GM18498 (cell line): ENCODE results near the gene PATJ.
"Not testable (repeated sequence)": the region's sequence is repeated elsewhere in the genome, so short reads cannot be mapped to it uniquely, and the experiment has no call there.

Experiments
- ATAC-seq: cut with Tn5 transposase; IDR thresholded peaks from one replicate; pipeline ENCODE4 v1.9.1; 2021; ENCODE audit warnings: mild to moderate bottlenecking, moderate library complexity; ENCODE audit not compliant: unreplicated experiment

PATJ gene

DNA sequence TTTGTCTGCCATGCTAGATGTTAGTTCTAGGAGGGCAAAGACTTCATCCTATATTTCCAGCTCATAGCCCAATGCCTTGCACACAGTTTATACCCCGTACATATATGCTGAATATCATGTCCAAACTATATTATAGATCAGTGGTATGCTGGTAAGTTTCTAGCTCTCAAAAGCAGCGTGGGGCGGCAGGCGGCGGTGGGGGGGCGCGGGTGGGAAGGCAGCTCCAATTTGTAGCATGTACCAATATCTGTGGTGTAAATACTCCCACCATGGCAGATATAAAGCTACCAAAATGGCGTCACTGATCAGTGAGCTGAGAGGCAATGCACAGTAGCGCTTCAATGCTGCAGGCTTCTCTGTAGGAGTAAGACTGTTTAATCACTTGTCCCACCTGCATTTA lies 77.1 kb downstream of the PATJ start:
- no peak for ATAC-seq

DNA sequence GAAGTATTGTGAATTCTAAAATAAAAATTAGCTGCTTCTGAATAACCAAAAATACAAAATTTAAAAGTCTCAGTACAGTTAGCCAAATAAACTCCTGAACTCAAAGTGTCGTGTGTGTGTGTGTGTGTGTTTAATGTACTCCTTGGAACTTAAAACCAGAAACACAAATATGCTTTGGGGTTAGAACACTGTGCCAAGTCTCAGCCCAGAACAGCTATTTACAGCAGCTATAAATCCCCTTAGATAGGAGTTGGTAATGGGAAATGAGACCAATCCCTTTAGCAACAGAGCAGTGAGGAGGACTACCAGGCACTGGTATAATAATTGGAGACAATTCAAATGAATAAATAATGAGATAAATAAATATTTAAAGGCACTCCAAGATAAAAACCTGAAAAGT lies 83.1 kb downstream of the PATJ start:
- no peak for ATAC-seq

DNA sequence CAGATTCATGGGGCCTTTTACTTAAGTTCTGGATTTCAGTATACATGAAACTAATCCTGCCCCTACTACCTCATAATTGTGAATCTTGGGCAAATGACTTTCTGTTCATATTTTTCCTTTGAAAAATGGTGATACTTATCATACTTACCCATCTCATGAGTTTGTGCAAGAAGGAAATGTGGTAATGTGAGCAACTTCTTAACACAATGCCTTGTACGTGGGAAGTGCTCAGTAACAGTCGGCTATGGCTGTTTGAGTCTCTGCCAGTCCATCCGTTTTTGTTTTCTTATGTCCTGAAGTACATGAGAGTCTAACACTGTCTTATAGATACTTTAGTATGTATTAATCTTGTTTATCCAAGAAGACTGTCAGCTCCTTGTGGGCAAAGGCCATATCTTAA lies 86.5 kb downstream of the PATJ start:
- no peak for ATAC-seq

DNA sequence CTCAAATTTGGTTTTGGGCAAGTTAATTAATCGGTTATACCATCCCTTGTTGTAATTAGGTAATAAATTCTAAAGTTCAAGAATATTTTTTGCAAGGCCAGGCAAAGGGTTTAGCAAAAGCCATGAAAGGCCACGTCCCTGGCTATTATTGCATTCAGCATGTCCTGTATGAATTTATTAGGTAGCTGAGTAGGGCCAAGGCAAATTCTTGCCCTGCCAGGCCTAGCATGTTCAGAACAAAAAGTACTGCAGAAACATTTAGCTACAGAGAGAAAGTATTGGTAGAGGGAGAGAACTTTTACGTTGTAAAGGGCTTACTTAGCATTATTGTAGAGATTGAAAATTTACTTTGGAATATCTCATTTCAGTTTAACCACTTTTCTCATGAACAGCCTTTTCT lies 94.4 kb downstream of the PATJ start:
- ATAC-seq = no peak

DNA sequence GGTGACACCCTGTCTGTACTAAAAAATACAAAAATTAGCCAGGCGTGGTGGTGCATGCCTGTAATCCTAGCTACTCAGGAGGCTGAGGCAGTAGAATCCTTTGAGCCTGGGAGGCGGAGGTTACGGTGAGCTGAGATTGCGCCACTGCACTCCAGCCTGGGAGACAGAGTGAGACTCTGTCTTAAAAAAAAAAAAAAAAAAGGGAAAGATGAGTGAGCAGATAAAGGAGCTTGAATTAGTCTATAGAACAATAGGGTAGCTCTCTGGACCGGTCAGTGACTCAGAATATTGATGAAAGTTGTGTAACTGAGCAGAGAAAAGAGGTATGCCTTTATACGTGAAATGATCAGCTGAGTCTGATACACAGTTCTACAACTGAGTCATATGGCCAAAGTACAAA lies 95.3 kb downstream of the PATJ start:
- ATAC-seq = not testable (repeated sequence)

DNA sequence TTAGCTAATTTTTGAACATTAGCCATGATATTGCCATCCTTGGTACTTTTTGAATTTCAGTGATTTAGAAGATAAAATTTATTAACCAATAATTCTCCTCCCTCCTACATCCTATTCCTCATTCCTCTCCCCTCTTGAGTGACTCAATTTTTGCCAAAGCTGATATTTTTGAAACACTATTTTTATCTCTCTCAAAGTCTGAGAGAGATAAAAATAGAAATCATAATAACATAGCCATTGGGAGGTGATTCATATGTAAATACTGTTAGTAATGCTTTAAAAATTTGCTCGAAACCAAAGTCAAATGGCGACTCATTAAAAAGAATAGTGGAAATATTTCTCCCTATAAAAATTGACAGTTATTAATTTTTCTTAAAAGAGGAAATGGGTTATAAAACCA lies 97.4 kb downstream of the PATJ start:
- ATAC-seq = no peak

DNA sequence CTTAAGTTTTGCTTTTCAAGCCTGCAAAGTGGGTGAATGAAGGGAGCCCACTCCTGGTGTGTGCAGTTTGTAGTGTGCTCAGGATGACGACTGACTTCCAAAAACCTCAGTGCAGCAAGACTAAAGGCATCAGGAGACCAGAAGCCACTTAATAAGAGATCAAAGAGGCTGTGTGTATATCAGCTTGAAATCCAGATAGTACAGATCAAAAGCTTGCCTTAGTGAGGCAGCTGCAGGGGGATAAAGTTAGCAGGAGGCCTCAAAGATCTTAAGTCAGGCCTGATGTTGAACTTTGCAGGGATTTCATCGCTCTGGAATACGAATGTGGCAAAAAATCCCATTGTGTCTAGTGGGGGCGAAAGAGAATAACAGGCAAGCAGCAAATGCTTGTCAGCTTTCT lies 99.8 kb downstream of the PATJ start:
- ATAC-seq = no peak

DNA sequence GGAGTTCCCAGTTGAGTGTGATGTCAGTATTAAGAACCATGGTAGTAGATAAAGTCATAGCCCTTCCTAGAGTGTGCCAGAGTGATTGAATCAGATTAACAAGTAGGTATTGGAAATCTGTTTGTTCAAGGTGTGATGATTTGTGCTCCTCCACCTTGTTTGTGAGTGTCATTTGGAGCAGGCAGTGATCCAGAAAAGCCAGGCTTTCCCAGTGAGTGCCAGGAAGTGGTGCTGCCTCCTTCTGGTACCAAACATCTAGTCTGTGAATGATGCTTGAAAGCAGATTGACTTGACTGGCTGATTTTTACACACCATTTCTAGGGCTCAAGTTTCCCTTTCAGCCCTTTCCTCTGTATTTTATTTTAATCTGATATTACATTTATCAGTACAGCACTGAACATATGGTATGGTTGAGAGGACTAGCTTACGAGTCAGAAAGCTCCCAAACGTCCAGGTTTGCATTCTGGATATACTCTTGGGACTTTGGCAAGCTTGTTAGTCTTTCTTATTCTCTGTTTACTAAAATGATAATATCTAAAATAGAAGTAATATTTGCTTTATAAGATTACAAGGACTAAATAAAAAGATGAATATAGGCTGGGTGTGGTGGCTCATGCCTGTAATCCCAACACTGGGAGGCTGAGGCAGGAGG lies 100.7 kb downstream of the PATJ start:
- ATAC-seq = no peak

DNA sequence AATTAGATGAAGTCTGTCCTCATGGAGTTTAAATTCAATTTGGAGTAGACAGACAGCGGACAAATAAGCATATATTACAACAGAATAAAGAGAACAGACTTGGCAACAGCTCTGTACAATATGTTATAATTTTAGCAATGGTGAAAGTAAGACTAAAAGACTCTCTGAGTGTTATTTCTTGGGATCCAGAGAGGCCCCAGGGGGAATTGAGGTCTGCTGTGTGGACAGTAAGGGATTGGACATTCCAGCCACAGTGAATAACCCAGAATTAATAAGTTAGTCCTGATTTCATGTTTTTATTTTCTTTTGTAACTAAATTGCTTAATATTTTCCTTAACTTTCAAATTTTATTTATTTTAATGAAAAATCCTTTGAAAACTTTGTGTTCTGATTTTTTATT lies 101.7 kb downstream of the PATJ start:
- ATAC-seq = no peak

DNA sequence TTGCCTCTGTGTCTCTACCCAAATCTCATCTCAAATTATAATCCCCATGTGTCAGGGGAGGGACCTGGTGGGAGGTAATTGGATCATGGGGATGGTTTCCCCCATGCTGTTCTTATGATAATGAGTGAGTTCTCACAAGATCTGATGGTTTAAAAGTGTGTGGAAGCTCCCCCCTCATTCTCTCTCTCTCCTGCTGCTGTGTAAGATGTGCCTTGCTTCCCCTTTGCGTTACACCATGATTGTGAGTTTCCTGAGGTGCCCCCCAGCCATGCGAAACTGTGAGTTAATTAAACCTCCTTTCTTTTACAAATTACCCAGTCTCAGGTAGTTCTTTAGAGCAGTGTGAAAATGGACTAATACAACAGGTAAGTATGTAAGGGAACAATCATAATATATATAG lies 102.4 kb downstream of the PATJ start:
- ATAC-seq = not testable (repeated sequence)

DNA sequence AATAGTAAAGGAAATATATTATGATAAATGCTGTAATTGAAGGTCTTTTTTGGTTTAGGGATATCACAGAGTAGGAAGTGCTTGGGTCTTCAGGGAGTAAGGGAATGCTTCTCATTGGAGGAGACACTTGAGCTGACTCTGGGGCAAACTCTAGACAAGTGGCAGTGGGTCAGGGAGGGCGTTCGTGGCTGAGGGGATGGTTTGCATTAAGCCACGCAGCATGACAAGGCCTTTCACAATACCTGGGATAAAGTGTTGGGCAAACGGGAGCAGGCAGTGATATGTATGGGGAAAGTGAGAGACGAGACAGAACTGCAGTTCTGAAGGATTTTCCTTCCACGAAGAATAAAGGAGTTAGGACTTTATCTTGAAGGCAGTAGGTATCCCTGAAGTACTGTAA lies 109.0 kb downstream of the PATJ start:
- no peak for ATAC-seq

DNA sequence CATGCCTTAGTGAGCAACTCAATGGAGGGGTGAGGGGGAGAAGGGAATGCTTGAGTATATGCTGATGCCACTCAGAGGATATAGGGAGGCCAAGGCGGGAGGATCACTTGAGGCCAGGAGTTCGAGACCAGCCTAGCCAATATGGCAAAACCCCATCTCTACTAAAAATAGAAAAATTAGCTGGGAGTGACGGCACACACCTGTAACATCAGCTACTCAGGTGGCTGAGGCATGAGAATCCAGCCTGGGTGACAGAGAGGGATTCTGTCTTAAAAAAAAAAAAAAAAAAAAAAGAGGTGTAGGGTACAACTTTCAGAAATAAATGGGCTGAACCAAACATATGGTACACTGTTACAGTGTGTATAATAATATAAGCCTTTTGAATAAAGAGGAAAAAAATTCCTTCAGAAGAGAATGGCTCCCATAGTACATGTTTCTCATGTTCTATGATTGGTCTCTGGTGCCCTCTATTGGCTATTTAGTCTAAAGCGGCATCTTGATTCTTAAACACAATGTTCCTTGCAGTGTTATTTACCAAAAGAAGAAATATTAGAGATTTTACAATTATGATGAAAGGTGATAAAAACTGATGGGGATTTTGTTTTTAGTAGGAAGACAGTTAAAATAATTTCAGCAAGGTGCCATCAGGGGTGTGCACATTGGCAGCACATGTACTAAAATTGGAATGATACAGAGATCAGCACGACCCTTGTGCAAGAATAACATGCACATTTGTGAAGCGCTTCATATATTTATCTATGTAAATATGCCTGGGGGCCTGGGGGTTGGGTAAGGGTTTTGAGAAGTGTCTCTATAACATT lies 109.8 kb downstream of the PATJ start:
- peak; percentile 68 for ATAC-seq

DNA sequence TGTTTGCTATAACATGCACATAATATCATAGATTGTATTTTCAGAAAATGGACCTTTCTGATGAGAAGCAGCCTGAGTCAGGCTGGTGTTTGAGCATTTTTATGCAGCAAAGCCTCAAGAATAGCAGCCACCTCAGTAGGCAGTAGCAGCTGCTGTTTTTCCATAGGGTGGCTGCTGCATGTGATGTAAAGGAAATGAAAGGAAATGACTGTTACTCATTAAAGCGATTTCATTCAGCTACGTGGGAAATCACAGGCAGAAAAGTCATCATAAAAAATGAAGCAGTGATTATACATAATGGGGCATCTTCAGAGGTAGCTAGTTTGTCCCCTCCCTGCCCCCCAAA lies 110.4 kb downstream of the PATJ start:
- no peak for ATAC-seq

DNA sequence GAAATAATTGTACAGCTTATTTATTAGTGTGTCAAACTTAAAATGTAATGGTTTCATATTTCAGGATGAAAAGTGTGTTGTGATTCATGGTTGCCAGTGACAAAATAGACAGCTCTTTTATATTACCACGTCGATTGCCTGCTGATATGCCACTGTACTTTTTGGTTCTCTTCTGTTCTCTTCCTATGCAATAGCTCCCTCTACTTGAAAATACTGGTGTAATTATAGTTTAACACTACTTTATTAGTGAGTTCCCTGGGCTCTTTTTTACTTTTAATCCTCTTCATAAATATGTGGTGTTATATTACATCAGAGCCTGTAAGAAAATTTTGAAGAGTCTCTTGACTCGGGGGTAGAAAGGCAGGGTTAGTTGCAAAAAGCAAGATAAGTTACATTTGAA lies 111.3 kb downstream of the PATJ start:
- no peak for ATAC-seq

DNA sequence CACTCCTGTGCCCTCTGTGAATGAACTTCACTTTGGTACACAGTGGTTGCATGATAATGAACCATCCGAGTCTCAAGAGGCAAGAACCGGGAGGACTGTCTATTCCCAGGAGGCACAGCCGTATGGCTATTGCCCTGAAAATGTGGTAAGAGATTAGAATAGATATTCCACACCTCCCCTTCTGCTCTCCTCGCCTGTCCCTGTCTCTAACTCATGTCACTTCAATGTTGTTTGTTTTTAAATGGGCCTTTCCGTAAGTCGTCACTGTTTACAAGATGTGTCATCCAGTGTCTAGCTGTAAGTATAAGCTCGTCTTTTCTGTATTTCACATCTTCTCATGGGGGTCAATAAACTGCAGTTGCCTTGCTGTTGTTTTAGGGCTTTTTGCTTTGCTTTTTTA lies 122.2 kb downstream of the PATJ start:
- ATAC-seq = no peak

DNA sequence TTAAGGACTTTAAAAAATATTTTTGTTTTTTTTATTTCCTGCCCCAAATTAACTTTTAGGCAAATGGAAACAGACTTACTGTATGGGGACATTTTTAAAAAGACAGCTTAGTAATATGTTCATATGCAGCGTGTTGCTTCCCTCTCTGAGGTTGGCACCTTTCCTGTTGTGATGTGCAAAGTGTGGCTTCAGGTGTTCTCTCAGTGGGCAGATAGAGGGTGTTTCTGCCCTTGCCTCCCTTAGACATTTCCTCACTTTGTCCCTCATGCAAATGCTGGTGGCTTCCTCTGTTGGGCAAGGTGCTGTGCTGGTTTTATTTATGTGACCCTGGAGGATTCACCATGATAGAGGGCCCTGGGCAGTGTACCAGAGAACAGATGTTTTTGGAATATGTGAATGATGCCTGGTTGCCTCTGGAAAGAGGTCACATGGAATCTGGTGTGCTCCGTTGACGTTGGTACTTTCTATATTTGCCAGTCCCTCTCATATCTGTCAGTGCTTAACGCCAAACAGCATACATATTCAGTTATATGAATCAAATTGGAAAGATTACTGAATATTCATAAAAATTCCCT lies 123.5 kb downstream of the PATJ start:
- ATAC-seq = peak; percentile 74

DNA sequence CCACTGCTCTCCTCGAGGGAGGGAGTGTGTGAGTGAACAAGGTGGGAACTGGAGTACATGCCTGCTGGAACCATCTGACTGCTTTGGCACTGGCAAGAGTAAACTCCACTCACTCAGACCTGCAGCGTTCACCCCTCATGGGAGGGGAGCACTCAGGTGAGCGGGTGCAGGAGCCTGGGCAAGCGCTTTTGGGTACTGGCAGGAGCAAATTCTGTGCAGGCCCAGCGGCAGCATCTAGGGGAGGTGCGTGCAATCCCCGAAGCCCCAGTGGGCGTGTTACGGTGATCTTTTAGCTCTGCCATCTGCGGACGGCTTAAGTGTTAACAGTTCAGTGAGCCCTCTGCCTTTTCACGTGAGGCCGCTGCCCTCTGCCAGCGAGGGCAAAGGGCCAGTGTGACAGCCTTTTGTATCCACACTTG lies 127.4 kb downstream of the PATJ start:
- ATAC-seq = no peak

DNA sequence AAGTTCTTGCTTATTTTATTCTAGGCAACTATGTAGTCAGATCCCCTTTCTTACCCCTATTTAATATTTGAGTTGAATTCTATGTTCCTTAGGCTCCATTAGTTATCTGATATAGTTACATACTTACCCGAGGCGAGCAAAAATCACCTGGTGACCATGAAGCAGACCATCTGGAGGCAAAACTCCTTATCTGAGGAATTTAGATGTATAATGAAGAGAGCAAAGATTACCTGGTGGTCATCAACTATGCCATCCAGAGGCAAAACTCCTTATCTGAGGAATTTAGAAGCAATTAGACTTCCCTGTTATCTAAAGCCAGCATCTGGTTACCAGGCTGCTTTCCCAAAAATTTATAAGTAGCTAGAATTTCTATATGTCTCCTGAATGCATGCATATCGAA lies 129.9 kb downstream of the PATJ start:
- ATAC-seq = no peak

DNA sequence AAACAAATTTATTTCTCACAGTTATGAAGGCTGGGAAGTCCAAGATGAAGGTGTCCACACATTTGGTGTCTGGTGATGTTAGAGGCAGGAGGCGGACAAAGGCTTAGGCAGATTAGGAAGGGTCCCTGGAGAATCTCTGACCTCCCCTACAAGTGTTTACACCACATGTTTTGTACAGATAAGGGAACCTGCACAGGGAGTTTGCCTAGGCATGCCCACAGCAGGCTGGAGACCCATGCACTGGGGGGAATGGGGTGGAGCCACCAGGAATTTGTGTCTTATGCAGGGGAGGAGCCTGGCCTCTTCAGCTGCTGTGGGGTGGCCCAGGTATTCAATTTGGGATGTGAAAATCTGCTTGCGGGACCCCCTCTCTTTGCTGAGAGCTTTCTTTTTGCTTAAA lies 131.3 kb downstream of the PATJ start:
- ATAC-seq = no peak

DNA sequence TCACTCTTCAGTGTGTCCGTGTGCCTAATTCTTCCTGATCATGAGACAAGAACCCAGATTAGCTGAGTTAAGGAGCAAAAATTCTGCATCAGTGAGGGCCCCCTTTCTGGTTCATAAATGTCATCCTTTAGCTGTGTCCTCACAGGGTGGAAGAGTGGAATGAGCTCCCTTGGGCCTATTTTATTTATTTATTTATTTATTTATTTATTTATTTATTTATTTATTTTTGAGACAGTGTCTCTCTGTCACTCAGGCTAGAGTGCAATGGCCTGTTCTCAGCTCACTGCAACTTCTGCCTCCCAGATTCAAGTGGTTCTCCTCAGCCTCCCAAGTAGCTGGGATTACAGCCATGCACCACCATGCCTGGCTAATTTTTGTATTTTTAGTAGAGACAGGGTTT lies 131.7 kb downstream of the PATJ start:
- ATAC-seq = no peak

DNA sequence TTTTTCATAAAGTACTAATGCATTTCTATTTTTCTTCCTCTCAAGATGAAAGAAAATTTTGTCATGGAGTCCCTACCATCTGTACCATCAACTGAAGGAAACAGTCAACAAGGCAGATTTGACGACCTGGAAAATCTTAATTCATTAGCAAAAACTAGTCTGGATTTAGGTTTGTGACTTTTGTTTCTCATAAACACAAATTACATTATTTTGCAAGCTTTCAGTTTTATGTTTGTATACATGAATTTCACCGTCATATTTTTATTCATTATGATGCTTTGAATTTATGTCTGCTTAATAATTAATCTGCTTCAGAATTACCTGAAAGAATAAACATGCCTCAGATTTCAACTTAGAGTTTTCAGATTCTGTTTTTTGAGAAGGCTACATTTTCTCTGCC lies 132.9 kb downstream of the PATJ start:
- ATAC-seq = no peak

DNA sequence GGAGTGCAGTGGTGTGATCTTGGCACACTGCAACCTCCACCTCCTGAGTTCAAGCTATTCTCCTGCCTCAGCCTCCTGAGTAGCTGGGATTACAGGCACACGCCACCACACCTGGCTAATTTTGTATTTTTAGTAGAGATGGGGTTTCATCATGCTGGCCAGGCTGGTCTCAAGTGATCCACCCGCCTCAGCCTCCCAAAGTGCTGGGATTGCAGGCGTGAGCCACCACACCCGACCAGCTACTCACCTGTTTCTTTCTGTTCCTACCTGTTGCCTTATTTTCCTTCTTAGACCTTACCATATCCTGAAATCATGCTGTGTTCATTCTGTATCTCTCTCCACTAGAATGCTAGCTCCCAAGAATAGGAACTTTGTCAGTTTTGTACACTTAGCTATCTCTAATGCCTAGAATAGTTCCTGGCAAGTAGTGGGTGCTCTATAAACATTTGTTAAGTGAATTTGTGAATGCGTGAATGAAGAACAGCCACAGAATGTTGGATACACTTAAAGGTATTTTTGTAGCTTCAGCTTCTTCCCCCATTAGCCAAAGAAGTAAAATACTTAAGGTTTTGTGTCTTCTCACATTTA lies 137.7 kb downstream of the PATJ start:
- not testable (repeated sequence) for ATAC-seq
